HepG2 (cell line): Measurements from ENCODE around the gene CLHC1. TPM values are rescaled to one million over a fixed set of nuclear protein-coding genes. Genes with fewer than 3 reads are reported as not detected.

Experiments
- CBX2 ChIP-seq, 2 experiments: fragments of 200-600 bp in 1 of 2; sonication (generic); formaldehyde crosslinking in 1 of 2; IDR thresholded peaks; 2 replicates each; pipeline versions ENCODE4 v1.7.0 to v1.8.1; 2018 to 2022; ENCODE audit warnings: low read depth in 2 of 2, low read length in 1 of 2, mild to moderate bottlenecking in 1 of 2, missing genetic modification reagents in 1 of 2
- HCFC1 ChIP-seq: fragments of 150-350 bp; IDR thresholded peaks from 2 replicates; pipeline ENCODE4 v1.6.1; 2014; ENCODE audit warnings: low read depth, low read length
- HHEX ChIP-seq: IDR thresholded peaks from 2 replicates; pipeline ENCODE4 v1.6.1; 2016; ENCODE audit warnings: control low read depth
- LCORL ChIP-seq, 2 experiments: fragments of 450-650 bp in 1 of 2; sonication (generic) in 1 of 2; formaldehyde crosslinking in 1 of 2; IDR thresholded peaks; 2 replicates each; pipeline versions ENCODE4 v1.5.0 to v1.6.1; 2017 to 2020; ENCODE audit warnings: antibody characterized with exemption in 1 of 2, missing genetic modification reagents in 1 of 2
- MBNL3 ChIP-seq: fragments of 250-450 bp; sonication (Bioruptor Pico); conservative IDR thresholded peaks from 2 replicates; pipeline ENCODE4 v1.8.0; 2022; ENCODE audit warnings: mild to moderate bottlenecking, inconsistent platforms
- MZF1 ChIP-seq: sonication (generic); formaldehyde crosslinking; IDR thresholded peaks from 2 replicates; pipeline ENCODE4 v1.8.1; 2023; ENCODE audit warnings: mild to moderate bottlenecking, missing genetic modification reagents, borderline replicate concordance
- NFE2L2 ChIP-seq: fragments of 150-350 bp; IDR thresholded peaks from 2 replicates; pipeline ENCODE4 v1.6.1; 2014; ENCODE audit warnings: low read length
- NFYC ChIP-seq: IDR thresholded peaks from 2 replicates; pipeline ENCODE4 v1.6.1; 2016; ENCODE audit warnings: missing genetic modification reagents, missing compliant biosample characterization
- REXO4 ChIP-seq: sonication (generic); formaldehyde crosslinking; IDR thresholded peaks from 2 replicates; pipeline ENCODE4 v1.8.0; 2022; ENCODE audit warnings: missing genetic modification reagents, mild to moderate bottlenecking, borderline replicate concordance
- ZFAT ChIP-seq: sonication (generic); formaldehyde crosslinking; conservative IDR thresholded peaks from 2 replicates; pipeline ENCODE4 v1.8.1; 2023; ENCODE audit warnings: missing genetic modification reagents, inconsistent platforms
- ZMAT3 ChIP-seq: sonication (generic); formaldehyde crosslinking; conservative IDR thresholded peaks from 2 replicates; pipeline ENCODE4 v1.7.0; 2021; ENCODE audit warnings: missing genetic modification reagents
- ZNF605 ChIP-seq: sonication (generic); formaldehyde crosslinking; IDR thresholded peaks from 2 replicates; pipeline ENCODE4 v1.8.0; 2022; ENCODE audit warnings: mild to moderate bottlenecking, missing genetic modification reagents
- ZNF749 ChIP-seq: sonication (generic); formaldehyde crosslinking; IDR thresholded peaks from 2 replicates; pipeline ENCODE4 v1.8.0; 2022; ENCODE audit warnings: mild to moderate bottlenecking, missing genetic modification reagents, moderate library complexity, borderline replicate concordance
- polyA plus RNA-seq, 8 experiments: library from polyadenylated mRNA; depleted of rRNA in 3 of 8; stranded (reverse) in 7 of 8; unstranded in 1 of 8; fragments of >200 nt; fragmentation: Illumina TruSeq in 4 of 8; extraction: Trizol in 4 of 8; gene quantifications; 2 replicates each; pipeline versions ENCODE4 v1.2.1 to v1.2.3, GENCODE V29; 2011 to 2016; ENCODE audit warnings: low read depth in 4 of 8, missing spikeins in 1 of 8, mixed read lengths in 1 of 8; ENCODE audit not compliant: insufficient read depth in 1 of 8
- total RNA-seq, 5 experiments: library from RNA; depleted of rRNA; stranded (reverse); fragments of >200 nt; fragmentation: Illumina TruSeq; extraction: Trizol; gene quantifications; 2 replicates each; pipeline ENCODE4 v1.2.3, GENCODE V29; 2016; ENCODE audit warnings: low read depth in 1 of 5
- TF ChIP-seq, protein P1 (sequence below): sonication (generic); formaldehyde crosslinking; IDR thresholded peaks from 2 replicates; pipeline ENCODE4 v1.4.0; 2020; ENCODE audit warnings: missing genetic modification reagents
- TF ChIP-seq, protein P2 (sequence below): sonication (generic); formaldehyde crosslinking; IDR thresholded peaks from 2 replicates; pipeline ENCODE4 v1.4.0; 2020; ENCODE audit warnings: mild to moderate bottlenecking, missing genetic modification reagents
- TF ChIP-seq, protein P3 (sequence below): sonication (generic); formaldehyde crosslinking; IDR thresholded peaks from 2 replicates; pipeline ENCODE4 v1.4.0; 2020; ENCODE audit warnings: missing genetic modification reagents, borderline replicate concordance

Gene CLHC1
- total and polyA plus RNA-seq, 2 of the 13 experiments (the other 11 are each of a cell fraction or from before 2014, with no cell fraction given) = 9.8 to 12.6 TPM

DNA sequence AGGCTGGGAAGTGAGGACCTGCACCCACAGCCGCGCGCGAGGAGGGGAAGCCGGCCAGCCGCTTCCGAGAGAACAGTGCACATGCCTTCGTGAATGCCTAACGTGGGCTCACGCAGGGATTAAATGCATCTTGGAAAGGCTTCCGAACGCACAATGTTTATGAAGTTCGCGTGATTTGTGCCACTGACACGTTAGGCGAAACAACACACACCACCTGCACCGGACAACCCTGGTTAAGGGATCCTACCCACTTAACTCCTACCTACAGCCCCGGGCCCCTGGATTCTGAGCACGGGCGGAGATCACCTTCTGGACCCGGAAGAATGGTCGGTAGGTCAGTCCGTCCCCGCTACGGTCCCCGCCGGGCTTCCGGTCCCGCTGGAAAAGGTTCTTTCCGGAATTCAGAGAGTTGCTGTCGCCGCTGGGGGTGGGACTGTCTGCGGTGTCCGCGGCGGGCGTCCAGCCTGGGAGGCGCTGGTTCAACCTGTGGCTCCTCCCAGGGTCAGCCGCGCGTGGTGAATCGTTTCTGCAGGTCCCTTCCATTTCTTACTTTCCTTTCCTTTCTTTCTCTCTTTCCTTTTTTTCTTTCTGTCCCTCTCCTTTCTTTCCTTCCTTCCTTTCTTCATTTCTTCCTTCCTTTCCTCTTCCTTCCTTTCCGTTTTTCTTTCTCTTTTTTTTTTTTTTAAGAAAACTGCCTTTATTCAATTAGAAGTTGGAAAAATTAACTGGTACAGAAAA, 37.0 kb upstream of the CLHC1 start, which contains the start of gene MTIF2 (continued):
- TF ChIP-seq, protein P1, sequence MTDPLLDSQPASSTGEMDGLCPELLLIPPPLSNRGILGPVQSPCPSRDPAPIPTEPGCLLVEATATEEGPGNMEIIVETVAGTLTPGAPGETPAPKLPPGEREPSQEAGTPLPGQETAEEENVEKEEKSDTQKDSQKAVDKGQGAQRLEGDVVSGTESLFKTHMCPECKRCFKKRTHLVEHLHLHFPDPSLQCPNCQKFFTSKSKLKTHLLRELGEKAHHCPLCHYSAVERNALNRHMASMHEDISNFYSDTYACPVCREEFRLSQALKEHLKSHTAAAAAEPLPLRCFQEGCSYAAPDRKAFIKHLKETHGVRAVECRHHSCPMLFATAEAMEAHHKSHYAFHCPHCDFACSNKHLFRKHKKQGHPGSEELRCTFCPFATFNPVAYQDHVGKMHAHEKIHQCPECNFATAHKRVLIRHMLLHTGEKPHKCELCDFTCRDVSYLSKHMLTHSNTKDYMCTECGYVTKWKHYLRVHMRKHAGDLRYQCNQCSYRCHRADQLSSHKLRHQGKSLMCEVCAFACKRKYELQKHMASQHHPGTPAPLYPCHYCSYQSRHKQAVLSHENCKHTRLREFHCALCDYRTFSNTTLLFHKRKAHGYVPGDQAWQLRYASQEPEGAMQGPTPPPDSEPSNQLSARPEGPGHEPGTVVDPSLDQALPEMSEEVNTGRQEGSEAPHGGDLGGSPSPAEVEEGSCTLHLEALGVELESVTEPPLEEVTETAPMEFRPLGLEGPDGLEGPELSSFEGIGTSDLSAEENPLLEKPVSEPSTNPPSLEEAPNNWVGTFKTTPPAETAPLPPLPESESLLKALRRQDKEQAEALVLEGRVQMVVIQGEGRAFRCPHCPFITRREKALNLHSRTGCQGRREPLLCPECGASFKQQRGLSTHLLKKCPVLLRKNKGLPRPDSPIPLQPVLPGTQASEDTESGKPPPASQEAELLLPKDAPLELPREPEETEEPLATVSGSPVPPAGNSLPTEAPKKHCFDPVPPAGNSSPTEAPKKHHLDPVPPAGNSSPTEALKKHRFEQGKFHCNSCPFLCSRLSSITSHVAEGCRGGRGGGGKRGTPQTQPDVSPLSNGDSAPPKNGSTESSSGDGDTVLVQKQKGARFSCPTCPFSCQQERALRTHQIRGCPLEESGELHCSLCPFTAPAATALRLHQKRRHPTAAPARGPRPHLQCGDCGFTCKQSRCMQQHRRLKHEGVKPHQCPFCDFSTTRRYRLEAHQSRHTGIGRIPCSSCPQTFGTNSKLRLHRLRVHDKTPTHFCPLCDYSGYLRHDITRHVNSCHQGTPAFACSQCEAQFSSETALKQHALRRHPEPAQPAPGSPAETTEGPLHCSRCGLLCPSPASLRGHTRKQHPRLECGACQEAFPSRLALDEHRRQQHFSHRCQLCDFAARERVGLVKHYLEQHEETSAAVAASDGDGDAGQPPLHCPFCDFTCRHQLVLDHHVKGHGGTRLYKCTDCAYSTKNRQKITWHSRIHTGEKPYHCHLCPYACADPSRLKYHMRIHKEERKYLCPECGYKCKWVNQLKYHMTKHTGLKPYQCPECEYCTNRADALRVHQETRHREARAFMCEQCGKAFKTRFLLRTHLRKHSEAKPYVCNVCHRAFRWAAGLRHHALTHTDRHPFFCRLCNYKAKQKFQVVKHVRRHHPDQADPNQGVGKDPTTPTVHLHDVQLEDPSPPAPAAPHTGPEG (CRISPR knock-in tag) = peak; percentile 96
- TF ChIP-seq MZF1 (CRISPR knock-in tag) (no peak; the same call in 1 of the 2 replicates), NFE2L2 (no peak), MBNL3 (CRISPR knock-in tag) (no peak), NFYC (CRISPR knock-in tag) (peak; percentile 58), LCORL (IDR thresholded peaks at IDR 0.05) (0 out of 2 replicates have a peak, but pooled peaks have one; percentile 29), LCORL (CRISPR knock-in tag; IDR thresholded peaks at IDR 0.05) (peak; percentile 97), CBX2 (IDR thresholded peaks at IDR 0.05; ENCODE audit: low read depth, low read length) (no peak), CBX2 (CRISPR knock-in tag; IDR thresholded peaks at IDR 0.05; ENCODE audit: low read depth) (peak; percentile 93; the same call in 1 of the 2 replicates), ZNF605 (CRISPR knock-in tag) (peak; percentile 97), ZMAT3 (peak; percentile 94), REXO4 (CRISPR knock-in tag) (no peak), HHEX (CRISPR knock-in tag) (no peak; the same call in 1 of the 2 replicates), ZNF749 (peak; percentile 50; the same call in 1 of the 2 replicates), ZFAT (CRISPR knock-in tag) (no peak), HCFC1 (peak; percentile 85)
- TF ChIP-seq, protein P2, sequence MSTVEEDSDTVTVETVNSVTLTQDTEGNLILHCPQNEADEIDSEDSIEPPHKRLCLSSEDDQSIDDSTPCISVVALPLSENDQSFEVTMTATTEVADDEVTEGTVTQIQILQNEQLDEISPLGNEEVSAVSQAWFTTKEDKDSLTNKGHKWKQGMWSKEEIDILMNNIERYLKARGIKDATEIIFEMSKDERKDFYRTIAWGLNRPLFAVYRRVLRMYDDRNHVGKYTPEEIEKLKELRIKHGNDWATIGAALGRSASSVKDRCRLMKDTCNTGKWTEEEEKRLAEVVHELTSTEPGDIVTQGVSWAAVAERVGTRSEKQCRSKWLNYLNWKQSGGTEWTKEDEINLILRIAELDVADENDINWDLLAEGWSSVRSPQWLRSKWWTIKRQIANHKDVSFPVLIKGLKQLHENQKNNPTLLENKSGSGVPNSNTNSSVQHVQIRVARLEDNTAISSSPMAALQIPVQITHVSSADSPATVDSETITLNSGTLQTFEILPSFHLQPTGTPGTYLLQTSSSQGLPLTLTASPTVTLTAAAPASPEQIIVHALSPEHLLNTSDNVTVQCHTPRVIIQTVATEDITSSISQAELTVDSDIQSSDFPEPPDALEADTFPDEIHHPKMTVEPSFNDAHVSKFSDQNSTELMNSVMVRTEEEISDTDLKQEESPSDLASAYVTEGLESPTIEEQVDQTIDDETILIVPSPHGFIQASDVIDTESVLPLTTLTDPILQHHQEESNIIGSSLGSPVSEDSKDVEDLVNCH (CRISPR knock-in tag) = no peak
- TF ChIP-seq, protein P3, sequence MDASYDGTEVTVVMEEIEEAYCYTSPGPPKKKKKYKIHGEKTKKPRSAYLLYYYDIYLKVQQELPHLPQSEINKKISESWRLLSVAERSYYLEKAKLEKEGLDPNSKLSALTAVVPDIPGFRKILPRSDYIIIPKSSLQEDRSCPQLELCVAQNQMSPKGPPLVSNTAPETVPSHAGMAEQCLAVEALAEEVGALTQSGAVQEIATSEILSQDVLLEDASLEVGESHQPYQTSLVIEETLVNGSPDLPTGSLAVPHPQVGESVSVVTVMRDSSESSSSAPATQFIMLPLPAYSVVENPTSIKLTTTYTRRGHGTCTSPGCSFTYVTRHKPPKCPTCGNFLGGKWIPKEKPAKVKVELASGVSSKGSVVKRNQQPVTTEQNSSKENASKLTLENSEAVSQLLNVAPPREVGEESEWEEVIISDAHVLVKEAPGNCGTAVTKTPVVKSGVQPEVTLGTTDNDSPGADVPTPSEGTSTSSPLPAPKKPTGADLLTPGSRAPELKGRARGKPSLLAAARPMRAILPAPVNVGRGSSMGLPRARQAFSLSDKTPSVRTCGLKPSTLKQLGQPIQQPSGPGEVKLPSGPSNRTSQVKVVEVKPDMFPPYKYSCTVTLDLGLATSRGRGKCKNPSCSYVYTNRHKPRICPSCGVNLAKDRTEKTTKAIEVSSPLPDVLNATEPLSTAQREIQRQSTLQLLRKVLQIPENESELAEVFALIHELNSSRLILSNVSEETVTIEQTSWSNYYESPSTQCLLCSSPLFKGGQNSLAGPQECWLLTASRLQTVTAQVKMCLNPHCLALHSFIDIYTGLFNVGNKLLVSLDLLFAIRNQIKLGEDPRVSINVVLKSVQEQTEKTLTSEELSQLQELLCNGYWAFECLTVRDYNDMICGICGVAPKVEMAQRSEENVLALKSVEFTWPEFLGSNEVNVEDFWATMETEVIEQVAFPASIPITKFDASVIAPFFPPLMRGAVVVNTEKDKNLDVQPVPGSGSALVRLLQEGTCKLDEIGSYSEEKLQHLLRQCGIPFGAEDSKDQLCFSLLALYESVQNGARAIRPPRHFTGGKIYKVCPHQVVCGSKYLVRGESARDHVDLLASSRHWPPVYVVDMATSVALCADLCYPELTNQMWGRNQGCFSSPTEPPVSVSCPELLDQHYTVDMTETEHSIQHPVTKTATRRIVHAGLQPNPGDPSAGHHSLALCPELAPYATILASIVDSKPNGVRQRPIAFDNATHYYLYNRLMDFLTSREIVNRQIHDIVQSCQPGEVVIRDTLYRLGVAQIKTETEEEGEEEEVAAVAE (CRISPR knock-in tag) = peak; percentile 90; the same call in 1 of the 2 replicates
